IPS-20b (cell line): ENCODE results near the gene KCTD21.

Experiments
- H3K27ac ChIP-seq: one replicate; pipeline ENCODE4 v1.5.1; 2013; ENCODE audit warnings: low read length
- H3K27me3 ChIP-seq: 2 replicates; pipeline ENCODE4 v1.6.1; 2013; ENCODE audit warnings: mild to moderate bottlenecking, low read length, inconsistent platforms; ENCODE audit not compliant: insufficient read depth
- H3K36me3 ChIP-seq: 2 replicates; pipeline ENCODE4 v1.6.1; 2013; ENCODE audit warnings: low read depth, mild to moderate bottlenecking, inconsistent platforms, low read length, moderate library complexity; ENCODE audit not compliant: insufficient read depth
- H3K4me1 ChIP-seq: 2 replicates; pipeline ENCODE4 v1.6.1; 2013; ENCODE audit warnings: mild to moderate bottlenecking, control low read depth, inconsistent platforms, low read length, moderate library complexity; ENCODE audit not compliant: insufficient read depth
- H3K4me3 ChIP-seq: 2 replicates; pipeline ENCODE4 v1.5.1; 2013; ENCODE audit warnings: mild to moderate bottlenecking, low read length, inconsistent platforms
- H3K9ac ChIP-seq: 2 replicates; pipeline ENCODE4 v1.6.1; 2013; ENCODE audit warnings: low read depth, mild to moderate bottlenecking, inconsistent platforms, low read length, moderate library complexity
- H3K9me3 ChIP-seq: 2 replicates; pipeline ENCODE4 v1.6.1; 2013; ENCODE audit warnings: mild to moderate bottlenecking, low read depth, low read length, inconsistent platforms; ENCODE audit not compliant: insufficient read depth

The KCTD21 gene

GRCh38 chr11:78207532-78208256 is 19.3 kb upstream of the KCTD21 start:
- Histone ChIP-seq H3K27me3 (no peaks in the 10 kb centered on the region), H3K4me1 (no peaks in the 10 kb centered on the region), H3K36me3 (peaks cover 5% of the 10 kb centered on the region; the same call in 1 of the 2 replicates), H3K27ac (no peak overlapping the region), H3K9ac (no peak overlapping the region), H3K9me3 (no peaks in the 10 kb centered on the region), H3K4me3 (no peak overlapping the region)

- H3K9ac ChIP-seq: no peak overlapping the region
- no peak overlapping the region for H3K27ac ChIP-seq
- no peaks in the 10 kb centered on the region for H3K4me1 ChIP-seq
- H3K4me3 ChIP-seq: no peak overlapping the region
- no peaks in the 10 kb centered on the region for H3K27me3 ChIP-seq
- peaks cover 5% of the 10 kb centered on the region; the same call in 1 of the 2 replicates for H3K36me3 ChIP-seq
- no peaks in the 10 kb centered on the region for H3K9me3 ChIP-seq
These were observed 17.3 kb upstream of the KCTD21 start for GRCh38 chr11:78205691-78206090.

DNA sequence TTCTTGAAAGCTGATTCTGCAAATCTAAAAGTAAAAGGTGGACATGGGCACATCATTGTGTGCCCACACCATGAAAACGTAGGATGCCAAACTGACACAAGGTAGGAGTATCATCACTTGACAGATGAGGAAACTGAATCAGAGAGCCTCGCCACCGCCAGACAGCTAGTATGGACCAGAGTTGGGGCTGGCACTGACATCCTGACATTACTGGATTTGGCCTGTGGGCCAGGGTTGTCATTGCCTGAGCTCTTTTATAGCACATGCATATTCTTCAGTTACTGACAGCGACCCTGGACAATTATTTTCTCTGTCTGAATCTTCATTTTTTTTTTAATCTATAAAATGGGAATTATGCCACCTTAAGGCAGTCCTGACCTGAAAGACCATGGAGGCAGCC is 16.8 kb upstream of the KCTD21 start:
- Histone ChIP-seq H3K9me3 (no peaks in the 10 kb centered on the region), H3K4me3 (no peak overlapping the region), H3K27ac (no peak overlapping the region), H3K4me1 (no peaks in the 10 kb centered on the region), H3K9ac (no peak overlapping the region), H3K27me3 (no peaks in the 10 kb centered on the region), H3K36me3 (peaks cover under 1% of the 10 kb centered on the region; the same call in 1 of the 2 replicates)

DNA sequence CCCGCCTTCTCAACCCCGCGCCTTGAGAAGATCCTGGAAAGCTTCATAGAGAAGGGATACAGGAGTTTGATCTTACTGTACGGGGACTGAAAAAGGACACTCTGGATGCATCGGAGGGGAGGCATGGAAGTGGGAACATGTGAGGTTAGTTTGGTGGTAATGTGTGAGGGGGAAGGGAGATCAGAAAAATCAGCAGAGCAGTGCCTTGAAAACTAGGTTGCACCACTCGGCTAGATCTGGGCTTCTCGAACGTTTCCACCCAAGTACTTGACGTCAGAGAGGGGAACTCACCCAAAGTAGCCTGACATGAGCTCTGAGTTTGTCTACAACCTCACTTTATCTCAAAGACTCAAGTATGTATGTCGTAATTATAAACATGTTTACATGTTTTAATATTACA is 14.8 kb upstream of the KCTD21 start:
- Histone ChIP-seq H3K9me3 (no peaks in the 10 kb centered on the region), H3K4me3 (no peak overlapping the region), H3K27ac (no peak overlapping the region), H3K36me3 (no peaks in the 10 kb centered on the region), H3K4me1 (no peaks in the 10 kb centered on the region), H3K9ac (no peak overlapping the region), H3K27me3 (no peaks in the 10 kb centered on the region)

DNA sequence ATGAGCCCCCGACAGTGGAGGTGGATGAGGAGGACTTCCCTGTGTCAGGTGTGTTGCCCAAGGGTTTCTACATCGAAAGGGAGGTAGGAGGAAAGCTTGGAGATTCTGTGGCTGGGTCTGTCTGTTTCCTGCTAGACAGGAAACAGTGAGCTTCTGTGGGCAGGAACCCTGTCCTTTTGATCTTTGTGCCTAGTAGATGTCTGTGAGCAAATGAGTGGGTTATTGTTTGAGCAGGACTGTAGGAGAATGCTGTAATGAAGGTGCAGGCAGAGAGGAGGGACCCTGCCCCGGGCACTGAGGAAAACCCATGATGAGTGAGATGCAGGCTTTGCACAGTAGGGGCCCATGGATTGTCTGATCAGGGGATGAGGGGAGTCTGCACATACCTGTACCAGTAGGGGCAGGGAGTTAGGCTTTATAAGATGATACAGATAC is 14.3 kb upstream of the KCTD21 start:
- no peaks in the 10 kb centered on the region for H3K4me1 ChIP-seq
- H3K27ac ChIP-seq: no peak overlapping the region
- no peak overlapping the region for H3K9ac ChIP-seq
- no peaks in the 10 kb centered on the region for H3K27me3 ChIP-seq
- H3K9me3 ChIP-seq: no peaks in the 10 kb centered on the region
- no peak overlapping the region for H3K4me3 ChIP-seq
- no peaks in the 10 kb centered on the region for H3K36me3 ChIP-seq

- no peak overlapping the region for H3K27ac ChIP-seq
- H3K36me3 ChIP-seq: no peaks in the 10 kb centered on the region
- no peak overlapping the region for H3K9ac ChIP-seq
- no peak overlapping the region for H3K4me3 ChIP-seq
- H3K4me1 ChIP-seq: no peaks in the 10 kb centered on the region
- no peaks in the 10 kb centered on the region for H3K9me3 ChIP-seq
- H3K27me3 ChIP-seq: no peaks in the 10 kb centered on the region
These were observed 12.8 kb upstream of the KCTD21 start for GRCh38 chr11:78201096-78201818.

GRCh38 chr11:78200553-78200952 is 12.1 kb upstream of the KCTD21 start:
- H3K9me3 ChIP-seq: no peaks in the 10 kb centered on the region
- H3K27ac ChIP-seq: no peak overlapping the region
- no peaks in the 10 kb centered on the region for H3K4me1 ChIP-seq
- H3K36me3 ChIP-seq: no peaks in the 10 kb centered on the region
- H3K4me3 ChIP-seq: no peak overlapping the region
- H3K27me3 ChIP-seq: no peaks in the 10 kb centered on the region
- no peak overlapping the region for H3K9ac ChIP-seq

- Histone ChIP-seq H3K4me3 (no peak overlapping the region), H3K27me3 (no peaks in the 10 kb centered on the region), H3K9ac (no peak overlapping the region), H3K36me3 (no peaks in the 10 kb centered on the region), H3K9me3 (no peaks in the 10 kb centered on the region), H3K4me1 (no peaks in the 10 kb centered on the region), H3K27ac (no peak overlapping the region)
These were observed 11.6 kb upstream of the KCTD21 start for GRCh38 chr11:78200061-78200460.

DNA sequence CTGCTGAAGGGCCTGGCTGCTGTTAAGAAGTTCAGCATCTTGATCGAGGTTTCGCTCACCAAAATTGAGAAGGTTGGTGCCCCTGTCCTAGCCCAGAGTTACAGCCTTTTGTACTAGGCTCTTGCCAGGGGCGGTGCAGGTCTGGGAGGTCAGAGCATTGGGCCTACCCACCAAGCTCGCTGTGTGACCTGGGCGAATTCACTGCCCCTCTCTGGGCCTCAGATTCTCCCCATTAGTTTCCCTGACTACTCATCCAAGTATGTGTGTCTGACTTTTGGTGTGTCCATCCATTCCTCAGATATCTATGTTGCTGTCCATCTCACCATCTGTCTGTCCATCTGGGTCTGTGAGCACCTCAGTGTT is 11.2 kb upstream of the KCTD21 start:
- H3K36me3 ChIP-seq: no peaks in the 10 kb centered on the region
- H3K9ac ChIP-seq: no peak overlapping the region
- no peaks in the 10 kb centered on the region for H3K4me1 ChIP-seq
- no peaks in the 10 kb centered on the region for H3K27me3 ChIP-seq
- H3K9me3 ChIP-seq: no peaks in the 10 kb centered on the region
- H3K27ac ChIP-seq: no peak overlapping the region
- no peak overlapping the region for H3K4me3 ChIP-seq

DNA sequence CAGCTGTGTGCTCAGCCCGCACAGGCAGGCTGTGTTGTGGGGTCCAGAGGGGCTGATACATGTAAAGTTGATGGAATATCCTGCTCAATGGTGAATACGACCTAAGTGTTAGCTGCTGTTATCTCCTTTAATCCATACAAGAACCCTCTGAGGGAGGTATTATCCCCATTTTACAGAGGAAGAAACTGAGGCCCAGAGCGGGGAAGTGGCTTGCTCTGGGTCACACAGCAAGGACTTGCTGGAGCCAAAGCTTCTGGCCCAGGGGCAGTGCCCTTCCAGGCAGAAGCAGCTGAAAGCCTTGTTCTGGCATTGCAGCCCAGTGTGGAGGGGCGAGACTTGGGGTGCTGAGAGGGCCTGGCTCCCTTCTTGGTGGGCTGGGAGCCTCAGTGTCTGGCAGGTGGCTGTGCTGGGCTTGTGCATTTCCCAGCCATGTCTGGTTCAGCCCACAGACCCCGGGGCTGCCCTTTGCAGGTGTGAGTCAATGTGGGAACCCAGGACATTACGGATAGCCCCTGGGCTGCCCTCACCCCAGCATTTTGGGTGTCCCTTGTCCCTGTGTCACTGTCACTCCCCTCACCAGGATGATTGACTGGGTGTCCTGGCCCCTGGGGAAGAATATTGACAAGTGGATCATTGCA is 10.7 kb upstream of the KCTD21 start:
- no peaks in the 10 kb centered on the region for H3K27me3 ChIP-seq

DNA sequence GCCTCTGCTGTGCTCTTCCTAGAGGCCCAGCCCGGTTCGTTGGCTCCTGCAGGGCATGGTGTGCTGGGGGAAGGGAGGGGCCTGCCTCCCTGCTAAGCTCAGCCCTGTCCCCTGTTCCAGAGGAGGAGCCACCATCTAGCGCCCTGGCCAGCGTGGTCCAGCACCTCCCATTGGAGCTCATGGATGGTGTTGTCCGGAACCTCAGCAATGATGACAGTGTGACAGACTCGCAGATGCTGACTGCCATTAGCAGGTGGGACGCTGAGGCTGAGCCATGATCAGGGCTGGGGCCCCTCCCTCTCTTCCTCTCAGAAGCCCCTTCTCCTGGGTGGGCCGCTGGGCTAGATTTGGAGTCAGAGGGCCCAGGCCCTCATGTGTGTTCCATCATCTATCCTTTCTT is 9.4 kb upstream of the KCTD21 start:
- Histone ChIP-seq H3K27me3 (no peaks in the 10 kb centered on the region), H3K4me3 (no peak overlapping the region), H3K9me3 (no peaks in the 10 kb centered on the region), H3K36me3 (no peaks in the 10 kb centered on the region), H3K4me1 (no peaks in the 10 kb centered on the region), H3K9ac (no peak overlapping the region), H3K27ac (no peak overlapping the region)

More for the DNA sequence above, 10.7 kb upstream of the KCTD21 start:
- no peak overlapping the region for H3K27ac ChIP-seq
- no peaks in the 10 kb centered on the region for H3K36me3 ChIP-seq
- no peaks in the 10 kb centered on the region for H3K9me3 ChIP-seq
- no peak overlapping the region for H3K9ac ChIP-seq
- no peaks in the 10 kb centered on the region for H3K4me1 ChIP-seq
- no peak overlapping the region for H3K4me3 ChIP-seq

GRCh38 chr11:78196661-78197091 is 8.2 kb upstream of the KCTD21 start:
- no peak overlapping the region for H3K4me3 ChIP-seq
- H3K27me3 ChIP-seq: no peaks in the 10 kb centered on the region
- no peaks in the 10 kb centered on the region for H3K36me3 ChIP-seq
- H3K27ac ChIP-seq: no peak overlapping the region
- H3K9ac ChIP-seq: no peak overlapping the region
- no peaks in the 10 kb centered on the region for H3K9me3 ChIP-seq
- H3K4me1 ChIP-seq: no peaks in the 10 kb centered on the region
